ENCODE results near the gene TRABD2A.

DNA sequence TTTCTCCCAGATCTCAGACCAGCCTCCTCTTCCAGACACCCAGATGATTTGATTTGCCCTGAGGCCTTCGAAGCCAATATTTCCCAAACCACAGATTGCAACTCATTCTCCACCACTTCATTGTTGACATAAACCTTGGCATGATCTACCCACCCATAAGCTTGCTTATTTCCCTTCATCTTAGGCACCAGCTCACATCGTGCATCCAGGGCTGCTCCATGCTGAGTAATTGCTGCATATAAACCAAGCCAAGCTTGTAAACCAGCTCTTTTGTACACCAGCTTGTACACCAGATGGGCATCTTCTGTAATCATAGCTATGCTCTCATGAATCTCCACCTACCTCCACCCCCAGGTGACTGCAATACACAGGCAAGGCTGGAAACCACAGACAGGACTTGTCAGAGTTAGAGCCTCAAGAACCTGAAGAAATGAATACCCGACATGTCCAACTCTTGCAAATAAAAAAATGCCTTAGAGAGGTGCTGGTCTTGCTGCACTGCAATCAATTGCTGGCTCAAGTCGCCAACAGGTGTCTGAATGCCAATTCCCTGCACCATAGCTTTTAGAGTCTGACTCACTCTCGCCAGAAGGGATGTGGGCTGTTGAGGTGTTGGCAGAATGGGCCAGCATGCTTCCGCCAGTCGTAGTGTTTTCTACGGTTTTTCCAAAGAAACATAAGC is 31.5 kb downstream of the TRABD2A start:
- TF ChIP-seq POLR2AphosphoS5 (IDR thresholded peaks at IDR 0.05; ENCODE audit: borderline replicate concordance, low read depth, low read length) (no peak), EZH2 (IDR thresholded peaks at IDR 0.05) (no peak), FOXP2 (optimal IDR thresholded peaks at IDR 0.05; ENCODE audit: control extremely low read depth, extremely low read length, insufficient read depth) (no peak)
